A549 (cell line): ENCODE data around the gene FGF4. TPM values are rescaled to one million over a fixed set of nuclear protein-coding genes. Genes with fewer than 3 reads are reported as not detected.

Experiments
- ATAC-seq, 2 experiments: fragments of 200-7000 bp in 1 of 2; fragments of >200 bp in 1 of 2; cut with Nextera tagmentation in 1 of 2; cut with Tn5 transposase in 1 of 2; 3 replicates each; pipeline versions ENCODE4 v1.8.0 to v1.9.1; 2018 to 2020; ENCODE audit warnings: mild to moderate bottlenecking in 1 of 2, moderate library complexity in 1 of 2
- CTCF ChIA-PET: fragments of 300-600 bp; sonication (Branson Sonifier 250); formaldehyde crosslinking; extraction: SDS; loops from one replicate; lab custom pipeline; 2021; ENCODE audit warnings: antibody characterized with exemption, inconsistent platforms; lab: Yijun Ruan, JAX
- POLR2A ChIA-PET: fragments of 350-600 bp; formaldehyde crosslinking; extraction: SDS; loops from one replicate; lab custom pipeline; 2021; ENCODE audit warnings: antibody characterized with exemption, inconsistent platforms; lab: Yijun Ruan, JAX
- DNase-seq, 2 experiments: peaks; one replicate each; pipeline versions ENCODE4 v3.0.0 to v3.0.0-alpha.2; 2011 to 2016; ENCODE audit warnings: low read depth in 1 of 2, low spot score in 1 of 2
- FAIRE-seq: peaks from 2 replicates; lab custom pipeline; 2011; peaks lifted over from hg19 to GRCh38; lab: Jason Lieb, UNC
- H3K27ac ChIP-seq, 2 experiments: fragments of >200 bp; sonication (Bioruptor Twin); formaldehyde crosslinking; 3 replicates each; pipeline ENCODE4 v1.5.1; 2016 to 2017
- H3K4me1 ChIP-seq: fragments of >200 bp; sonication (Bioruptor Twin); formaldehyde crosslinking; 3 replicates; pipeline ENCODE4 v1.6.1; 2016
- H3K4me2 ChIP-seq: fragments of >200 bp; sonication (Bioruptor Twin); formaldehyde crosslinking; 3 replicates; pipeline ENCODE4 v1.6.1; 2016
- H3K4me3 ChIP-seq: fragments of >200 bp; sonication (Bioruptor Twin); formaldehyde crosslinking; 3 replicates; pipeline ENCODE4 v1.5.1; 2016
- H3K9me3 ChIP-seq: fragments of >200 bp; sonication (Bioruptor Twin); formaldehyde crosslinking; 3 replicates; pipeline ENCODE4 v1.6.1; 2016
- CEBPB ChIP-seq, 2 experiments: fragments of >200 bp in 1 of 2; sonication (Bioruptor Twin) in 1 of 2; formaldehyde crosslinking in 1 of 2; IDR thresholded peaks; 2 replicates each; pipeline ENCODE4 v1.6.1; 2012 to 2016
- CHD2 ChIP-seq: fragments of 150-350 bp; IDR thresholded peaks from 2 replicates; pipeline ENCODE4 v1.6.1; 2014; ENCODE audit warnings: low read length; ENCODE audit not compliant: partially characterized antibody
- CHD4 ChIP-seq: fragments of 200-600 bp; sonication (generic); IDR thresholded peaks from 2 replicates; pipeline ENCODE4 v1.6.1; 2016; ENCODE audit warnings: antibody characterized with exemption, mild to moderate bottlenecking, borderline replicate concordance
- CTCF ChIP-seq: fragments of >200 bp; sonication (Bioruptor Twin); formaldehyde crosslinking; IDR thresholded peaks from 3 replicates; pipeline ENCODE4 v1.5.1; 2016
- EHMT2 ChIP-seq: fragments of 200-600 bp; sonication (generic); IDR thresholded peaks from 2 replicates; pipeline ENCODE4 v1.6.1; 2016; ENCODE audit warnings: antibody characterized with exemption, low read depth, mild to moderate bottlenecking, moderate library complexity
- FOSL2 ChIP-seq, 2 experiments: fragments of 450-650 bp in 1 of 2; fragments of >200 bp in 1 of 2; sonication (Bioruptor Twin) in 1 of 2; formaldehyde crosslinking; IDR thresholded peaks; 2 replicates each; pipeline versions ENCODE4 v1.5.0 to v1.6.1; 2016 to 2020; ENCODE audit warnings: mild to moderate bottlenecking in 1 of 2, moderate library complexity in 1 of 2
- FOXS1 ChIP-seq: fragments of 250-450 bp; sonication (Bioruptor Pico); IDR thresholded peaks from 2 replicates; pipeline ENCODE4 v1.5.0; 2020; ENCODE audit warnings: mild to moderate bottlenecking, moderate library complexity
- GATA3 ChIP-seq: IDR thresholded peaks from 2 replicates; pipeline ENCODE4 v1.6.1; 2012; ENCODE audit warnings: borderline replicate concordance
- HDAC2 ChIP-seq: fragments of 200-600 bp; sonication (generic); IDR thresholded peaks from 2 replicates; pipeline ENCODE4 v1.6.1; 2016
- HES2 ChIP-seq: fragments of >200 bp; sonication (Bioruptor Twin); formaldehyde crosslinking; IDR thresholded peaks from 2 replicates; pipeline ENCODE4 v1.6.1; 2016
- HMGXB4 ChIP-seq: fragments of 250-450 bp; sonication (Bioruptor Pico); IDR thresholded peaks from 2 replicates; pipeline ENCODE4 v1.5.0; 2021; ENCODE audit warnings: mild to moderate bottlenecking, moderate library complexity, borderline replicate concordance
- HOXB13 ChIP-seq: fragments of 250-450 bp; sonication (Bioruptor Pico); IDR thresholded peaks from 2 replicates; pipeline ENCODE4 v1.5.0; 2020; ENCODE audit warnings: low read depth, mild to moderate bottlenecking, moderate library complexity
- HOXB5 ChIP-seq: fragments of 250-450 bp; sonication (Bioruptor Pico); IDR thresholded peaks from 2 replicates; pipeline ENCODE4 v1.5.0; 2020; ENCODE audit warnings: mild to moderate bottlenecking, moderate library complexity
- JUN ChIP-seq, 2 experiments: fragments of >200 bp; sonication (Bioruptor Twin); formaldehyde crosslinking; IDR thresholded peaks; 2 replicates in 1 of 2; 3 replicates in 1 of 2; pipeline ENCODE4 v1.6.1; 2016 to 2017
- JUNB ChIP-seq: fragments of >200 bp; sonication (Bioruptor Twin); formaldehyde crosslinking; IDR thresholded peaks from 2 replicates; pipeline ENCODE4 v1.6.1; 2016
- KDM1A ChIP-seq: fragments of 200-600 bp; sonication (generic); IDR thresholded peaks from 2 replicates; pipeline ENCODE4 v1.6.1; 2016; ENCODE audit warnings: low read depth, mild to moderate bottlenecking
- MAFK ChIP-seq: fragments of 450-650 bp; IDR thresholded peaks from 2 replicates; pipeline ENCODE4 v1.6.1; 2014; ENCODE audit not compliant: partially characterized antibody
- MAX ChIP-seq: IDR thresholded peaks from 2 replicates; pipeline ENCODE4 v1.6.1; 2012
- MYC ChIP-seq: IDR thresholded peaks from 2 replicates; pipeline ENCODE4 v1.6.1; 2012; ENCODE audit warnings: mild to moderate bottlenecking, inconsistent platforms, low read length, improper control_type of control experiment, borderline replicate concordance
- NFE2L2 ChIP-seq: fragments of 150-350 bp; conservative IDR thresholded peaks from 2 replicates; pipeline ENCODE4 v1.6.1; 2014; ENCODE audit warnings: low read length
- PBX3 ChIP-seq: IDR thresholded peaks from 2 replicates; pipeline ENCODE4 v1.6.1; 2012
- RCOR1 ChIP-seq: fragments of 150-350 bp; IDR thresholded peaks from 2 replicates; pipeline ENCODE4 v1.6.1; 2014; ENCODE audit warnings: antibody characterized with exemption, low read length, low read depth
- SMC3 ChIP-seq: fragments of >200 bp; sonication (Bioruptor Twin); formaldehyde crosslinking; IDR thresholded peaks from 3 replicates; pipeline ENCODE4 v1.6.1; 2018; ENCODE audit warnings: inconsistent platforms
- SREBF2 ChIP-seq: fragments of 450-650 bp; IDR thresholded peaks from 2 replicates; pipeline ENCODE4 v1.6.1; 2014; ENCODE audit warnings: mild to moderate bottlenecking, moderate library complexity
- TFCP2L1 ChIP-seq: fragments of 250-450 bp; sonication (Bioruptor Pico); IDR thresholded peaks from 2 replicates; pipeline ENCODE4 v1.5.0; 2021; ENCODE audit warnings: mild to moderate bottlenecking
- ZSCAN20 ChIP-seq: fragments of 250-450 bp; sonication (Bioruptor Pico); IDR thresholded peaks from 2 replicates; pipeline ENCODE4 v1.8.0; 2022; ENCODE audit warnings: mild to moderate bottlenecking, moderate library complexity
- WGBS: methylation state at CpG from one replicate; pipeline ENCODE4 v1.1.6; 2017; ENCODE audit errors: missing lambda C conversion rate; 5-methylcytosine and 5-hydroxymethylcytosine counted together
- polyA plus RNA-seq, 4 experiments: library from polyadenylated mRNA; depleted of rRNA in 3 of 4; stranded (reverse); fragments of >200 nt; fragmentation: RNase III in 1 of 4; extraction: RNeasy Plus Mini Kit Qiagen cat#74134 plus additional on column Dnase treatment in 1 of 4; gene quantifications; 2 replicates in 3 of 4; 3 replicates in 1 of 4; pipeline ENCODE4 v1.2.3, GENCODE V29; 2011 to 2017

The FGF4 gene
- polyA plus RNA-seq, 2 of the 4 experiments (the other 2 are of a cell fraction), result not detected

- WGBS, result 59% methylated on average over 9 of the region's 9 CpGs
- no peaks in the 10 kb centered on the region for H3K4me1 ChIP-seq
- TF ChIP-seq SMC3, result no peak
- TF ChIP-seq SREBF2, result no peak
- TF ChIP-seq ZSCAN20 (CRISPR knock-in tag), result no peak
- no peak for TF ChIP-seq TFCP2L1 (CRISPR knock-in tag)
- no peak for TF ChIP-seq HOXB13 (CRISPR knock-in tag)
- TF ChIP-seq GATA3, result no peak
- no peak for TF ChIP-seq HES2
- TF ChIP-seq HDAC2, result no peak
- TF ChIP-seq, all 56 proteins: peak for 0
- Histone ChIP-seq H3K4me3 (no peak overlapping the region), H3K9me3 (no peaks in the 10 kb centered on the region), H3K27ac (no peak overlapping the region), H3K4me2 (no peak overlapping the region)
- CTCF ChIA-PET, result interaction anchor here (0.6 kb wide), 1 partner anchor 24 kb away, joined by 3 read pairs; no protein-coding TSS in a partner anchor
- POLR2A ChIA-PET, result no interaction called here
- FAIRE-seq (no peak), ATAC-seq (no peak), DNase-seq (no peak)
Observed at GRCh38 chr11:69807106-69807815, 32.1 kb upstream of the FGF4 start.

- FAIRE-seq (no peak), DNase-seq (no peak)
- H3K9me3 ChIP-seq, result no peaks in the 10 kb centered on the region; the same call in 2 of the 3 replicates
- WGBS, result 37% methylated on average over 19 of the region's 19 CpGs
- CTCF ChIA-PET, result interaction anchor here (0.5 kb wide), 1 partner anchor 60 kb away, joined by 3 read pairs; no protein-coding TSS in a partner anchor
- TF ChIP-seq FOXS1 (no peak), MAX (no peak), CEBPB (IDR thresholded peaks at IDR 0.05) (no peak), RCOR1 (no peak), CTCF (no peak), SREBF2 (no peak)
- TF ChIP-seq, all 56 proteins: peak for 0
- POLR2A ChIA-PET, result no interaction called here
- H3K27ac ChIP-seq, result no peak overlapping the region
- H3K4me2 ChIP-seq, result no peak overlapping the region
- no peak overlapping the region for H3K4me3 ChIP-seq
- H3K4me1 ChIP-seq, result no peaks in the 10 kb centered on the region
- no peak for ATAC-seq
Observed at GRCh38 chr11:69804769-69805508, 29.8 kb upstream of the FGF4 start.

GRCh38 chr11:69803604-69804218, 28.6 kb upstream of the FGF4 start:
- Histone ChIP-seq H3K27ac (no peak overlapping the region), H3K4me1 (no peaks in the 10 kb centered on the region), H3K4me3 (no peak overlapping the region), H3K9me3 (no peaks in the 10 kb centered on the region; the same call in 2 of the 3 replicates), H3K4me2 (no peak overlapping the region)
- no peak for DNase-seq
- no peak for FAIRE-seq
- ChIA-PET POLR2A (no interaction called here), CTCF (interaction anchor here (0.8 to 1.1 kb wide), 2 partner anchors 10 to 26 kb away, joined by 3 read pairs; no protein-coding TSS in a partner anchor)
- ATAC-seq, result no peak
- TF ChIP-seq KDM1A, result no peak
- no peak for TF ChIP-seq CHD4
- TF ChIP-seq PBX3, result no peak
- no peak for TF ChIP-seq ZSCAN20 (CRISPR knock-in tag)
- TF ChIP-seq JUNB, result no peak
- TF ChIP-seq HOXB13 (CRISPR knock-in tag), result no peak
- no peak for TF ChIP-seq NFE2L2
- no peak for TF ChIP-seq JUN (IDR thresholded peaks at IDR 0.05)
- no peak for TF ChIP-seq CHD2
- TF ChIP-seq EHMT2, result no peak
- no peak for TF ChIP-seq MAFK
- no peak for TF ChIP-seq FOXS1
- no peak for TF ChIP-seq HMGXB4 (CRISPR knock-in tag)
- TF ChIP-seq HOXB5, result no peak
- no peak for TF ChIP-seq MYC
- no peak for TF ChIP-seq FOSL2 (IDR thresholded peaks at IDR 0.05)
- no peak for TF ChIP-seq FOSL2 (CRISPR knock-in tag; IDR thresholded peaks at IDR 0.05)
